ENCODE measurements around the gene SMOC1.

DNA sequence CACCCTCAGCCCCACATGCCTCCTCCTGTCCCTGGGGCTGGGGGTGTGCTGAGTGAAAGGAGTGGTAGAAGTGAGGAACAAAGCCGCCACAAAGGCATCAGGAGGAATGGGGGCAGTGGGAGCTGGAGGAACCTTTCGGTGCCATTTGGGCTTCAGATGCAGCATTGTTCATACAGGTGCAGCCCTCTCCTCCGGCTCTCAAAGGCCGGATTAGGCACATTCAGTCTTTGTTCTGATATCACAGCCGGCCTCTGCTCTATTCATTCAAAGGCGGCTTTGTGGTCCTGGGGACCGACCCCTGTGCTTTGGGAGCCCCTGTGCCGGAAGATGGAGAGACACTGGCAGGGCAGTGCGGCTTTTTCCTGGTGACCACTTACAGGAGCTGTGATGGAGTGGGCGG is 53.2 kb downstream of the SMOC1 start:
- no peak for TF ChIP-seq CTCF (IDR thresholded peaks at IDR 0.05)
- TF ChIP-seq POLR2A (IDR thresholded peaks at IDR 0.05) = no peak
